ENCODE data around the gene TMEM51.

The TMEM51 gene

GRCh38 chr1:15187175-15188129 is 33.9 kb downstream of the TMEM51 start:
- Histone ChIP-seq H3K4me1 (ENCODE audit: insufficient read depth, poor library complexity, severe bottlenecking) (peaks cover 7% of the 10 kb centered on the region), H3K27ac (ENCODE audit: poor library complexity, severe bottlenecking) (no peak overlapping the region), H3K36me3 (ENCODE audit: low read depth) (no peaks in the 10 kb centered on the region), H3K27me3 (ENCODE audit: insufficient read depth, poor library complexity, severe bottlenecking) (no peaks in the 10 kb centered on the region), H3K4me3 (ENCODE audit: severe bottlenecking) (no peak overlapping the region), H3K9me3 (ENCODE audit: severe bottlenecking) (no peaks in the 10 kb centered on the region)
- ATAC-seq (ENCODE audit: low read depth): no peak
- no peak for DNase-seq (ENCODE audit: low spot score)
- TF ChIP-seq, protein P1, sequence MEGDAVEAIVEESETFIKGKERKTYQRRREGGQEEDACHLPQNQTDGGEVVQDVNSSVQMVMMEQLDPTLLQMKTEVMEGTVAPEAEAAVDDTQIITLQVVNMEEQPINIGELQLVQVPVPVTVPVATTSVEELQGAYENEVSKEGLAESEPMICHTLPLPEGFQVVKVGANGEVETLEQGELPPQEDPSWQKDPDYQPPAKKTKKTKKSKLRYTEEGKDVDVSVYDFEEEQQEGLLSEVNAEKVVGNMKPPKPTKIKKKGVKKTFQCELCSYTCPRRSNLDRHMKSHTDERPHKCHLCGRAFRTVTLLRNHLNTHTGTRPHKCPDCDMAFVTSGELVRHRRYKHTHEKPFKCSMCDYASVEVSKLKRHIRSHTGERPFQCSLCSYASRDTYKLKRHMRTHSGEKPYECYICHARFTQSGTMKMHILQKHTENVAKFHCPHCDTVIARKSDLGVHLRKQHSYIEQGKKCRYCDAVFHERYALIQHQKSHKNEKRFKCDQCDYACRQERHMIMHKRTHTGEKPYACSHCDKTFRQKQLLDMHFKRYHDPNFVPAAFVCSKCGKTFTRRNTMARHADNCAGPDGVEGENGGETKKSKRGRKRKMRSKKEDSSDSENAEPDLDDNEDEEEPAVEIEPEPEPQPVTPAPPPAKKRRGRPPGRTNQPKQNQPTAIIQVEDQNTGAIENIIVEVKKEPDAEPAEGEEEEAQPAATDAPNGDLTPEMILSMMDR (IDR thresholded peaks at IDR 0.05; ENCODE audit: poor library complexity, severe bottlenecking): no peak

DNA sequence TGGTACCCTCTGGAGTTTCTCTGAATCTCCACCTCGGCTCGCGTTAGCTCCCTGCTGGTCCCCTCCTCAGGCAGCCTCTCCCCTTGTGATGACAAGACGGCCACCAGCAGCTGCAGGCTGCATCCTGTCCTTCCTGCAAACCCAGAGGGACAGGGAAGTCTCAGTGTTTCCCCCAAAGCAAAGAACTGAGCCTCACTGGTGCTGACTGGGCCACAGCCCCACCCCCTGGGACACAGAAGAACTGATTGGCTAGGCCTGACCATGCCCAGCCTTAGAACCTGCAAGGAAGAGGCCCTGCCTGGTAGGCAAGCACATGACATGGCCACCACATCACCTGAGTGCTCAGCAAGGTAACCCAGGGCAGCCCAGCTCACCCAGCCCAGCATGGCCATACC is 34.6 kb downstream of the TMEM51 start:
- Histone ChIP-seq H3K27ac (ENCODE audit: poor library complexity, severe bottlenecking) (no peak overlapping the region), H3K36me3 (ENCODE audit: low read depth) (no peaks in the 10 kb centered on the region), H3K4me3 (ENCODE audit: severe bottlenecking) (no peak overlapping the region), H3K27me3 (ENCODE audit: insufficient read depth, poor library complexity, severe bottlenecking) (no peaks in the 10 kb centered on the region), H3K4me1 (ENCODE audit: insufficient read depth, poor library complexity, severe bottlenecking) (peaks cover 7% of the 10 kb centered on the region), H3K9me3 (ENCODE audit: severe bottlenecking) (no peaks in the 10 kb centered on the region)
- TF ChIP-seq, protein P1 (IDR thresholded peaks at IDR 0.05; ENCODE audit: poor library complexity, severe bottlenecking): no peak
- DNase-seq (ENCODE audit: low spot score): no peak
- ATAC-seq (ENCODE audit: low read depth): peak; percentile 58; the same call in 2 of the 3 replicates

DNA sequence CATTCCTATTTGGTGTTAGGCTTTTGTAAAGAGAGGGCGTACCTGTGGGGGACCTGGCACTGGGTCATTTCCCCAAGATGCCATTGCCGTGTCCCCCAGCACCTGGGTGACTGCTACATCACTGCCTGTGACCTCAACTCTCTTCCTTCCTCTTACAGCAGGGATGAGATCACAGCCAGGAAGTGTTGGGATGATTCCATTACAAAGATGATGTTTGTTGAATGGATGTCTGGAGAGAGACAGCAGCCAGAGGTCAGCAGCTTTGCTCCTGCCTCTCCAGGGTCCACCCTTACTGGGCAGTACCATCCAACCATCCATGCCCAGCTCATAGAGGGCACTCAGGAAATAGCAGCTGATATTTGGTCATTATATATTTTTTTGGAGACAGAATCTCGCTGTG is 35.1 kb downstream of the TMEM51 start:
- DNase-seq (ENCODE audit: low spot score): no peak

GRCh38 chr1:15189692-15190370 is 36.3 kb downstream of the TMEM51 start:
- H3K4me1 ChIP-seq (ENCODE audit: insufficient read depth, poor library complexity, severe bottlenecking): peaks cover 7% of the 10 kb centered on the region
- no peak overlapping the region for H3K27ac ChIP-seq (ENCODE audit: poor library complexity, severe bottlenecking)
- DNase-seq (ENCODE audit: low spot score) (no peak), ATAC-seq (ENCODE audit: low read depth) (no peak)
- no peaks in the 10 kb centered on the region for H3K27me3 ChIP-seq (ENCODE audit: insufficient read depth, poor library complexity, severe bottlenecking)
- TF ChIP-seq, protein P1 (IDR thresholded peaks at IDR 0.05; ENCODE audit: poor library complexity, severe bottlenecking): no peak
- no peaks in the 10 kb centered on the region for H3K9me3 ChIP-seq (ENCODE audit: severe bottlenecking)
- H3K4me3 ChIP-seq (ENCODE audit: severe bottlenecking): no peak overlapping the region
- H3K36me3 ChIP-seq (ENCODE audit: low read depth): no peaks in the 10 kb centered on the region

More for the DNA sequence above, 35.1 kb downstream of the TMEM51 start:
- Histone ChIP-seq H3K9me3 (ENCODE audit: severe bottlenecking) (no peaks in the 10 kb centered on the region), H3K27ac (ENCODE audit: poor library complexity, severe bottlenecking) (no peak overlapping the region), H3K36me3 (ENCODE audit: low read depth) (no peaks in the 10 kb centered on the region), H3K4me3 (ENCODE audit: severe bottlenecking) (no peak overlapping the region), H3K4me1 (ENCODE audit: insufficient read depth, poor library complexity, severe bottlenecking) (peaks cover 7% of the 10 kb centered on the region), H3K27me3 (ENCODE audit: insufficient read depth, poor library complexity, severe bottlenecking) (no peaks in the 10 kb centered on the region)
- TF ChIP-seq, protein P1 (IDR thresholded peaks at IDR 0.05; ENCODE audit: poor library complexity, severe bottlenecking): no peak
- ATAC-seq (ENCODE audit: low read depth): no peak
